NCI-H2171 (cell line): ENCODE measurements around the gene AGBL4.
A peak's percentile ranks its signal among the peaks of the same experiment; 100 is the strongest.

Experiments used
- DNase-seq: peaks from one replicate; lab custom pipeline; 2025; lab: John Stamatoyannopoulos, UW

AGBL4 gene

DNA sequence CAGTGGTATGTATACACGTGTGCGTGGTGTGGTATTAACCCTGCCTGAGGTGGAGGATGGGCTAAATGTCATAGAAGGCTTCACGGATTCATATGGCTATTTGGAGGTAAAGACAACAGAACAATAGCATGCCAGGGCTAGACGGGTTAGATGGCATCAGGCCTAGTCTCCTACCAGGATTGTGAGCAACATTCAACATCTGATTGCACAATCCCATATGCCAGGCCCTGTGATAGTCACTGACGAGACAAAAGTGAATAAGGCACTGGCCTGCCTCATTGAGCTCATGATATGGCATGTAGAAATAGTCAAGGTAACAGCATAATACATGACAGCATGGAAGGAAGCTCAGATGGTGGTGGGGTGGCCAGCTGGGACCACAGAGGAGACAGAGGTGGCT is 1079.9 kb downstream of the AGBL4 start:
- no peak for DNase-seq

DNA sequence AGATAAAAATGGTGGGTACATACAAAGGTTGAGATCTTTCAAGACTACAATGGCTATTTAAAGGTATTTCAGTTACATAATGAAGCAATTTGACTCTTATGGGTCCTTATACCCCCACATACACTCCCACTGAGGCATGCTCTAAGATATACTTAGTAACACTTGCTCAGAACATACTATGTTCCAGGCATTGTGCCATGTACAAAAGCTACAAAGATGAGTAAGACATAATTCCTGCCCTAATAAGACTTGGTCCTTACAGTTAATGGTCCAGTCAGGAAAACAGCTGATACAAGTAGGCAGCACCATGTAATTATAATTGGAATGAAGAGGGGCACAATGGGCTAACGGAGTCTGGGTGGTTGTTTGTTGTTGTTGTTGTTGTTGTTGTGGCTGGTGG is 1080.4 kb downstream of the AGBL4 start:
- no peak for DNase-seq

DNA sequence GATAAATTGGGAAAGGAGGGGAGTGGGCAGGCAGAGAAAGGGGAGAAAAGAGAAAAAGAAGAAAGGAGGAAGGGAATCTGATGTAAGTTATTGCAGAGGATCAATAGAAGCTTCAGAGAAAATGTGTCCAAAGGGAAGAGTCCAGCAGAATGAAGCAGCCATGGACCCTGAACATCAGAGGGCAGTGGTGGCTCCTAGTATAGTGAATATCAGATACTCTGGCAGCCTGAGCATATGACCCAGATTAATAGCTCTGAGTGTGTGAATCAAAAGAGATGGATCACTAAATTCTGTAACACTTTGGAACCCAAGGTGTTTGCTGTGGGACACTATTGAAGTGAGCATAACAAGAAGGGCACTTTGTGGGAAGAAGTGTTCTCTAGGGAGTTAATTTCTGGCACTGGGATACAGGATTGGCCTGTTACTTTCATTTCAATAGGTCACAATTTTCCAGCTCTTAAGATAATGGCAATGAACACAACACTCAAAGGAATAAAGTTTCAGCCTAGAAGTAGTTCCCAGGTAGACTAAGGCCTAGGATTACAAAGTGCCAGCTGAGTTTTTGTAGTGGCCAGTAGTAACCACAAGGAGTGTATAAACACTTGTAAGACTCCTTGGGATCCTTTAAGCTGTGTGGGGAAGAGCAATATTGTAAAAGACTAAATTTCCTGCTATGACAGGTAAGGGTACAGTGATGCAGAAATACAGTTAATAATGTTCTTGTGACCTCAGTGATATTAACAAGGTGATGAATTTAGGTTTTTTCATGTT is 1082.6 kb downstream of the AGBL4 start:
- DNase-seq, result no peak

- no peak for DNase-seq
These were observed 1083.4 kb downstream of the AGBL4 start for GRCh38 chr1:48940354-48940753.

DNA sequence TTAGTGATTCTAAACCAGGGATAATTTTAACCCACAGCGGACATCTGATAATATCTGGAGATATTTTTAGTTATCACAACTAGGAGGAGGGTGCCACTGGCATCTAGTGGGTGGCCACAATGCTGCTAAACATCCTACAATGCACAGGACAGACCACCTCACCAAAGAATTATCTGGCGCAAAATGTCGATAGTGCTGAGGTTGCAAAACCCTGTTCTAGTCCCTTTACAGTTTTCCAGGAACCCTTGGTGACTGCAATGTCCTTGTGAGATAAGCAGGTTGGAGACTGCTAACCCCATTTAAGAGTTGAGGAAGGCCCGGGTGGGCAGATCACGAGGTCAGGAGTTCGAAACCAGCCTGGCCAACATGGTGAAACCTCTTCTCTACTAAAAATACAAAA is 1083.9 kb downstream of the AGBL4 start:
- DNase-seq, result no peak

GRCh38 chr1:48939042-48939441 is 1084.7 kb downstream of the AGBL4 start:
- no peak for DNase-seq

GRCh38 chr1:48937732-48938131 is 1086.0 kb downstream of the AGBL4 start:
- DNase-seq, result no peak

DNA sequence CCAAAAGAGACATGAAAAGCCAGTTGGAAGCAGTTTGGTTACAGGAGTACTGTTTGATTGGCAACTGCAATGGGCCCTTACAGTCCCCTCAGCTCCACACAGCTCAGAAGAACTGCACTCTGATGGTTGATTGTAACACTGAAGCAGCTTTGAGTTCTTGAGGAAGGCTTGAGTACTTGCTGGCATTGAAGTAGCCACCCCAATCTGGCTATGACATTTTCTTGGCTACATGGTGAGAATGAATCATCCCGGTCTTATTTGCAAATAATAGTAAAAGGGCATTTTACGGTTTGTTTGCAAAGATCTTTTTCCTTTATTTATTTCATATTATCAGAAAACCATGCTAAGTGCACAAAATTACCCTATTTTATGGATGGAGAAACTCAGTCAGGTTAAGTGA is 1087.3 kb downstream of the AGBL4 start:
- no peak for DNase-seq

DNA sequence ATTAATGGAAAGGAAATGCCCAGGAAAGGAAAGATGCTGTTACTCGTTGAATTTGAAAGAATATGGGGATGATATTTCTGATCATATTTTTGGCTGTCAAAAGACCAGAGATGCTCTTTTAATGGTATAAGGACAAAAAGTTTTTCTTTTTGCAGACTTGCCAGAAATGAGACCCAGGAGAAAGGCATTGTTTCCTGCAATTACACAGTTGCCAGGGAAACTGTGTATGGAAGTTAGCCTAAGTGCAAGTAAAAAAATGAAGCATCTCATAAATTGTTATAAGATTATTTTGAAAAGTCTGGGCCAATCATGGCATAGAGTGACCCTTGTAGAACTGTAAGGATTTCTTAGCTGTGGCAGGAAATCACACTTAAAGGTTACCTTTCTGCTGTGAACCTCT is 1091.4 kb downstream of the AGBL4 start:
- no peak for DNase-seq

DNA sequence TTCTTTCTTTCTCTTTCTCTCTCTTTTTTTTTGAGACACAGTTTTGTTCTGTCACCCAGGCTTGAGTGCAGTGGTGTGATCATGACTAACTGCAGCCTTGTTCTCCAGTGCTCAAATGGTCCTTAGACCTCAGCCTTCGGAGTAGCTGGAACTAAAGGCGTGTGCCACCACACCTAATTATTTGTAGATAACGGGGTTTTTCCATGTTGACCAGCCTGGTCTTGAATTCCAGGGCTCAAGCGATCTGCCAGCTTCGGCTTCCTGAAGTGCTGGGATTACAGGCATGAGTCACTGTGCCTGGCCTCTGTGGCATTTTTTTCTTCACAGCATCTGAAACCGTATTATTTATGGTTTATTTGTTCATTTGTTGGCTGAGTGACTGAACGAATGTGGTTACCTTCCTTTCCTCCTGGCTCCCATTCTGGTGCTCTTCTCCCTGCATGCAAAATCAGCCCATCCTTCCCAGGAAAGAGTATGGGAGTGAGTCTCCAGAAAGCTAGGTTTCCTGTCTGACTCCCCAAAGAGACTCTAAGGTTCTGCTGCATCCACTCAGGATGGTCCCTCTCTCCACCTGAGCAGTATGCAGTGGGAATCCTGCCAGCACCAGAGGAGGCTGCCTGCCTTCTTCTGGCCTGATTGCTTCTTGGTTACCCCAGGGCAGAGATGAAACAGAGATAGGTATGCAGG is 1092.1 kb downstream of the AGBL4 start:
- no peak for DNase-seq

DNA sequence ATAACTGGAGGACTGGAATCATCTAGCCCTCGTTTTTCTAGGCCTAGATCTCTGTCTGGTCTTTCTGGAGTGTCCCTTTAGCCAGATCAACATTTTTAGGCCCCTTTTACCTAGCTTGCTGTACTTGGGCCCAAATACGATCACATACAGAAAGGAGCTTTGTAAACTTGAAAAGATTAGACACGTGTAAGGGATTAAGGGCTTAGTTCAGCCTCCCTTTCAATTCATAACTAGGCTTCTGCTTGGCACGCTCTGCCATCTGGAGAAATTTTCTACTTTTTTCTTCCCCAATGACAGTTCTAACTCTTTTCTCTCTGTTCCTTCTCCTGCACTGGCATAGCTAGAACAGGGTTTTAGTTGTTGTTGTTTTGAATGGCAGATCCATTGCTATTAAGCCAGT is 1093.7 kb downstream of the AGBL4 start:
- no peak for DNase-seq

DNA sequence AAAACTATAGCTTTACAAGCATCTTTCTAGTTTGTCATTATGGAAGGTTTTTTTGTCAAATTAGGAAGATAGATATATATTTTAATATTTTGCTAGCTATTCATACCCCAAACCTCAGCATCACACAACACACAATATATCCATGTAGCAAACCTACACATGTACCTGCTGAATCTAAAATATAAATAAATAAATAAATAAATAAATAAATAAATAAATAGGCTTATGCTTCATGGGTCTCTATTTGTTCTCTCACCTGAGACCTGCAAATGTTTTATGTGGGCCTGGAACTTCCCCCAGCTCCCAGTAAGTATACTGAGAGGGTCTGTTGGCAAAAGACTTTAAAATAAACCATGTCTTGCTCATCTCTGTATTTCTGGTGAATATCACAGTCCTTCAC is 1099.7 kb downstream of the AGBL4 start:
- DNase-seq, result no peak

DNA sequence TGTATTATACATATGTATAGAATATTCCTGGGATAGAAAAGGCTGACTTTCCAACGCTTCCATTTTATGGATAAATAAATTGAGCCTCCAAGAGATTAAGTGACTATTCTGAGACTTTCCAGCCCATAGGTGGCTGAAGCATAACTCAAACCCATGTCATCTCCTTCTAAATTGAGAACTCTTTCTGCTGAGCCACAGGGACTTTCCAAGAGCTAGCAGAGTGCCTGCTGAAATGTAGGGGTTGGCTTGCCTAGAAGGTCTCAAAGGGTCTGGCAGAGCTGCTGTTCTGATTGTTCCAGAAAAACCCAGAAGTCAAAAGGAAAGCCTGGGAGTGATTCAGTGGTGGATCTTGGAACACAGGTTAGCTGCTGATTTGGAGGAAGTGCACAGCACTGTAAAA is 1100.6 kb downstream of the AGBL4 start:
- DNase-seq, result no peak

DNA sequence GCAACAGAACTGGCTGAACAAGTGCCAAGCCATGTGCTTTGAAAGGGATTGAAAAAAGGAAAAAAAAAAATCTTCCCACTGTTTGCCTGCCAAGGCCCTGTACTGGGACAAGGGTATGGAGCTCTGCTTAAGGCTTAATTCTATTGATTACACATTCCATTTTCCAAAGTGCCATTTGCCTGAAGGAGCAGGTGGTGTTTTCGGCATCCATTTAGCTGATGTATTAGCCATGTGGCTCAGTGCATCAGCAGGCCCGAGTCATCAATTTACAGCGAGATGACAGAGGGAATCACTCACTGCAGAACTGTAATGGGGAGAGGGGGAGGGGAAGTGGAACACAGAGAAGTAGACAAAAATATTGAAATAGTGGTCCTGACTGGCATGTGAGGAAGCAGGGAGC is 1102.9 kb downstream of the AGBL4 start:
- DNase-seq, result peak; percentile 75

DNA sequence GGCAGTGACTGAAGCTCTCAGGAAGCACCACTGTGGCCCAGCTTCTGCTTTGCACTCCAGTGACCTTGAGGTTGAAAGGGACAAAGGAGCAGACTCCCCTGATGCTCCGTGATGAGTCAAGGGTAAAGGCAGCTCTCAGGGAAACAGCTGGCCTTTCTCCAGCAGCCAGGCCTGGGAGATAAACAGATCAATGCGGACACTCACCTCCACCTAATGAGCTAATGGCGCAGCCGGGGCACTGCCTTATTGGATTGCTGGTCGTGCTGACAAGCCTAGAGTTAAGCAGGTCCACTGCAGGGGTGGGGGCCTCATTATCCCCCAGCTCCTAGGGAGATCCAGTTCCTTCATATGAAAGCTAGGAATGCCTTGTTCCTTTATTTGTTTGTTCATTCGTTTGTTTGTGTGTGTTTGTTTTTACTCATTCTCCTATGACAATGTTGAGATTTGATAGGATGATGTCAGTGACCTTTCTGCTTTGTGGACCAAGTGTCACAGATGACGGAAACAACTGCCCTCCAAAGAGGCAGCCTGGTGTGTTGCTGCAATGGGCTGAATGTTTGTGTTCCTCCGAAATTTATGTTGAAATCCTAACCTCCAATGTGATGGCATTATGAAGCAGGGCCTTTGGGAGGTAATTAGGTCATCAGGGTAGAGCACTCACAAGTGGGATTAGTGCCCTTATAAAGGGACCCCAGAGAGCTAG is 1105.7 kb downstream of the AGBL4 start:
- peak; percentile 6 for DNase-seq

DNA sequence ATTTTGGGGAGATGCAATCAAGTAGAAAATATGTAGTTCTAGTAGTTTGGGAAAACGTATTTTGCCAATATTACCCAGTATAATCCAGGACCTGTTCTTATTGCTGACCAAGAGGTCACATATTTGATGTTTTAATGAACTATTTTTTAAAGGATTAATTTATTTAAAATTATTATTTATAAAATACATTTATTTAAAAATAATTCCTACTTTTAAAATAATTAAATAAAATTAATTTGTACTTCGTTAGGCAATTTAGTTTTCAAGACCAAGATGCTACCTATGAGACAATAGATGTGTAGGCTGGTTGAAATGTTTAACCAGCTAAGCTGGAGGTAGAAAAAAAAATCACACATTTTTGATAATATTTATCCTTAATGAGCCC is 1106.7 kb downstream of the AGBL4 start:
- DNase-seq, result no peak

DNA sequence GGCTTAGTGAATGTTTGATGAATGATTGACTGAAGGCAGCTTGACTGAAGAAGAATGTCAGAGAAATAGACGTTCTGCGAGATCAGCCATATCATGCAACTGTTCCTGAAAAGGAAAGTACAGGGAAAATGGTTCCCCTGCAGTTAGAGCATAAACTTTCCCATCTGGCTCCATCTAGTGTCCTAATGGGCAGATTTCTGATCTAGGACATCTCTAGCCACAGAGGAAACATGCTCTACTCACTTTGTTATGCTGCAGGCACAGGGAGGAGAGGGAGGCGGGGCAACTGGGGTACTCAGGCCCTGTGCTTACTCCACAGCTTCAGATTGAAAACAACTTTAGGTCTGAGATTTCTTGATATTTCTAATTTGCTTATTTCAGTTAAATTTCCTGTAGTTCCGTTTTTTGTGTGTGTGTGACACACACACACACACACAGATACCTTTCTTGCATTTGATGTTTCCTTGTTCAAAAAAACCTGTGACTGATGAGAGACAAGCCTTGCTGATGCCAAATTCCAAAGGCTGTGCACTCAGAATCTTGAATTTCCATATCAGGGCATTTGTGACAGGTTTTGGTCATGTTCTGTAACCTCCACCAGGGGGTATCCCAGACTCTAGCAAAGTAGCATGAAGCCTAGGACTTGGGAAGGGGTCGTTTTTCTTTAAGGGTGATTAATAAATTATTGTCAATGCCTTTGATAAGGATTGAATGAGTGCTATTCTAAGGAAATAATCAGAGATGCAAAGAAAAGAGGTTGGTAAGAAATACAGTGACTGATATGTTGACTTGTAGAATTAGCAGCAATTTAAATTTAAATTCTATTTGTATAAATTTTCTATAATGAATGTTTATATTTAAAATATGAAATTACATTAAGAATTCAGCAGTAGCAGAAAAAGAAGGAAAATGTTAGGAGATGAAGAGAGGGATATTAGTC is 1107.4 kb downstream of the AGBL4 start:
- DNase-seq, result peak; percentile 63

DNA sequence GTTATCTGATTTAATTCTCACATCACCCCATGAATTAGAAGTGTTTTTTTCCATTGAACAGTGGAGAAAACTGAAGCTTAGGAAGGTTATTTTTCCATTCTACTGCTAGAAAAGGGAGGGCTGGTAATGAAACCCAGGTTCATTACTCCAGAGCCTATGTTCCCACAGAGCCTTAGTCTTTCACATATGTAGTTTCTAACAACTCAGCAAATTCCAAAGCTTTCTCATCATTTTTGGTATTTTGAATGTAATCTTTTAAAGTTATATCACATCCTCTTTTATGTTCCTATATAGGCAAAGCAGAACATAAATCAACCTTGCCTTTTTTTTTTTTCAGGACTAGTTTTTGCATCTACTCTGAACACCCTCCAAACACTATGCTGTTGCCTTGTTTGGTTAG is 1115.1 kb downstream of the AGBL4 start:
- DNase-seq, result no peak

DNA sequence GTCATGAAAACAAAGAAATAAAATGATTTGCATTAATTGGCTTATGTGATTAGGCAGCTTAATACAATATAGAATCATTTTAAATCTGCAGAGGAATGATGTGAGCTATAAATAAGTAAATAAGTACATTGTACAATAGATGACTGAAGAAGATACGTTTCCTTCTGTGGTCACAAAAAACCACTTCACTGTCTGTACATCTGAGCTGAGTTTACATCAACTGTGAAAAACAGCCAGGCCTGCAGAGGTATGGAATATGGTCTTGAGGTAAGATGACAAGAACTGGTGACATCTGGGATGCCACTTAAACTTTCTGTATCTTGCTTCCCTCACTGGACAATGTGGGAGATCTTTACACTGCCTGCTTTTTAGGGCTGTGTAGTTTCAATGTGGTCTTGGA is 1117.0 kb downstream of the AGBL4 start:
- no peak for DNase-seq

DNA sequence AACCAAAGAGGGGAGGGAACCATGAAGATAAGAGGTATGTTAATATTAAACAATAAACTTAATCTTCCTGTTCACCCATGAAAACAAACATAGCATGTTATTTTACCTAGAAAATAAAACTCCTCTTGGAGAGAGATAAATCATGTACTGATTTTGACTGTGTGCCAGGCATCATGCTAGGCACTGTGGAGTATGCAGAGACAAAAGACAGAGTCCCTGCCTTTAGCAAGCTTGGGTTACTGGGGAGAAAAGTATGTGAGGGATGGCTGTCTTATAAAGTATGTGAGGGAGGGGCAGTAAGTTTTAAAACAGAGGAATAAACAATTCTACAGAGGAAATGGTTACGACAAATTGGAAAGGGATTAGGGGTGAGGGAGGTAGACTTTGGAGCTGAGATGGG is 1117.6 kb downstream of the AGBL4 start:
- no peak for DNase-seq

GRCh38 chr1:48903291-48903690 is 1120.5 kb downstream of the AGBL4 start:
- DNase-seq, result no peak

DNA sequence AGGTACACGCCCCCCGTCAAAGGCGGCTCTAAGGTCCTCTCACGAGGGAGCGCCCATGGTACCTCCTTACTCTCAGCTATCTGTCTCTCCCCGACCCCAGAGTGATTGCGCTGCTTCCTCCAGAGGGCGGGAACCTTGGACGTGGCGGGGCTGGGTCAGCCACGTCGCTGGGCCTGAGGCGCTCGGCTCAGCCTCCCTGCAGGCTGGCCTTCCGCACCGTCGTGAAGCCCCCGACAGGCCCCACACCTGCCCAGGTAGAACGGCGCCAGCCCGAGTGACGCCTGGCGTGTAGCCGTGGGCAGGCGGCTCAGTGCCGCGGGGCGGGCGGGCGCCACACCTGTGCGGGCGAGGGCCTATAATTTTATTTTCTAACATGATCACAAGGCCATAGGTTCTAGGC is 1124.9 kb downstream of the AGBL4 start:
- DNase-seq, result no peak
